ENCODE measurements around the gene ALAS1. TPM values are rescaled to one million over a fixed set of nuclear protein-coding genes. Genes with fewer than 3 reads are reported as not detected.
A peak's percentile ranks its signal among the peaks of the same experiment; 100 is the strongest.
"Not testable (repeated sequence)": the region's sequence is repeated elsewhere in the genome, so short reads cannot be mapped to it uniquely, and the experiment has no call there.

The ALAS1 gene
- total RNA-seq, 2 donors from 2014 or later: 133 to 147 TPM

GRCh38 chr3:52175416-52176179, 22.4 kb upstream of the ALAS1 start:
- ATAC-seq: no peak
- intact Hi-C loops (cut with DNase I): no loop called here
- no peak for DNase-seq

- DNase-seq: no peak
- intact Hi-C loops (cut with DNase I): no loop called here
- ATAC-seq: no peak
Observed at GRCh38 chr3:52176180-52176752, 21.7 kb upstream of the ALAS1 start.

GRCh38 chr3:52176951-52177700, 20.8 kb upstream of the ALAS1 start:
- DNase-seq (no peak), ATAC-seq (peak in 1 of 2 donors; percentile 62)

GRCh38 chr3:52177701-52178042, 20.3 kb upstream of the ALAS1 start:
- intact Hi-C loops (cut with DNase I): no loop called here
- no peak for ATAC-seq
- no peak for DNase-seq

More at GRCh38 chr3:52176951-52177700, 20.8 kb upstream of the ALAS1 start:
- intact Hi-C loops (cut with DNase I): no loop called here

- intact Hi-C loops (cut with DNase I); DNase-seq: not testable (repeated sequence)
- peak in 1 of 2 donors; percentile 14 for ATAC-seq
Observed at GRCh38 chr3:52178126-52178525, 19.8 kb upstream of the ALAS1 start.

GRCh38 chr3:52178537-52178936, 19.4 kb upstream of the ALAS1 start:
- intact Hi-C loops (cut with DNase I): no loop called here
- no peak for ATAC-seq
- no peak for DNase-seq

GRCh38 chr3:52181543-52181942, 16.4 kb upstream of the ALAS1 start:
- DNase-seq (no peak), ATAC-seq (peak in 1 of 2 donors; percentile 15)
- intact Hi-C loops (cut with DNase I): no loop called here

- peak; percentile 18 to 20 for ATAC-seq
- intact Hi-C loops (cut with DNase I): no loop called here
- DNase-seq: no peak
Observed at GRCh38 chr3:52182196-52182595, 15.8 kb upstream of the ALAS1 start.

GRCh38 chr3:52182691-52183090, 15.3 kb upstream of the ALAS1 start:
- no peak for ATAC-seq

GRCh38 chr3:52183786-52184445, 14.0 kb upstream of the ALAS1 start:
- DNase-seq (no peak), ATAC-seq (peak in 1 of 2 donors; percentile 56)
- intact Hi-C loops (cut with DNase I): no loop called here

More at GRCh38 chr3:52182691-52183090, 15.3 kb upstream of the ALAS1 start:
- intact Hi-C loops (cut with DNase I): no loop called here
- no peak for DNase-seq

GRCh38 chr3:52184690-52185089, 13.3 kb upstream of the ALAS1 start:
- DNase-seq (no peak), ATAC-seq (no peak)
- intact Hi-C loops (cut with DNase I): no loop called here

- intact Hi-C loops (cut with DNase I): no loop called here
- no peak for DNase-seq
- no peak for ATAC-seq
Observed at GRCh38 chr3:52185311-52185710, 12.6 kb upstream of the ALAS1 start.

- intact Hi-C loops (cut with DNase I): no loop called here
- no peak for DNase-seq
- ATAC-seq: no peak
Observed at GRCh38 chr3:52185837-52186236, 12.1 kb upstream of the ALAS1 start.

GRCh38 chr3:52186729-52187128, 11.2 kb upstream of the ALAS1 start:
- DNase-seq (no peak), ATAC-seq (no peak)
- intact Hi-C loops (cut with DNase I): no loop called here

GRCh38 chr3:52188556-52188955, 9.4 kb upstream of the ALAS1 start:
- DNase-seq (no peak), ATAC-seq (no peak)
- intact Hi-C loops (cut with DNase I): no loop called here

- peak; percentile 21 to 77 for ATAC-seq
- intact Hi-C loops (cut with DNase I): no loop called here
- peak; percentile 53 for DNase-seq
Observed at GRCh38 chr3:52190294-52191074, 7.5 kb upstream of the ALAS1 start.

GRCh38 chr3:52191663-52192062, 6.3 kb upstream of the ALAS1 start:
- intact Hi-C loops (cut with DNase I): no loop called here
- no peak for DNase-seq
- no peak for ATAC-seq

- intact Hi-C loops (cut with DNase I): no loop called here
- DNase-seq: peak; percentile 81
- peak; percentile 9 to 56 for ATAC-seq
Observed at GRCh38 chr3:52193065-52193464, 4.9 kb upstream of the ALAS1 start.
